ENCODE measurements around the gene RTP1.

DNA sequence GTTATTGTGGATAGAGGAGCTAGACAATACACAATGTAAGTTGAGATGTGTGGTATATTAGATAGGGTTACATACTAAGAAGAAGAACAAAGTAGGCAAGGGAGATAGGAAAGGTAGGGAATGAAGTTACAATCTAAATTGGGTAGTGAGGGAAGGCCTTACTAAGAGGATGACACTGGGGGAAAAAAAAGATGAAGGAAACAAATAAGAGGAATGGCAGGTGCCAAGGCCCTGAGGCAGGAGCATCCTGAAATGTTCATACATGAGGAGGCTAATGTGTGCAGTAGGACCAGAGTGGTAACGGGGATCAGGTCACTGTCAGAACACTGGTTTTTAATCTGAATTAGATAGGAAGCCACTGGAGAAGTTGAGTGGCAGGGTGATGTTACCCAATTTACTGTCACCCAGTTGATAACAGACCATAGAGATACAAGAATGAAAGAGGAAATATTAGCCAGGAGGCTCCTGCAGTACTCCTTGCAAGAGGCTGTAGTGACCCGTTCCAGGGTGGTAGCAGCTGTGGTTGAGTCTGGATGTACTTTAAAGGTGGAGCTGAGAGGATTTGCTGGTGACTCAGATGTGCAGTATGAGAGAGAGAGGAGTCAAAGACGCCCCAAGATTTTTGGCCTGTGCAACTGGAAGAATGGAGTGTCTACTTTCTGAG, 14.4 kb downstream of the RTP1 start:
- TF ChIP-seq, protein P1, sequence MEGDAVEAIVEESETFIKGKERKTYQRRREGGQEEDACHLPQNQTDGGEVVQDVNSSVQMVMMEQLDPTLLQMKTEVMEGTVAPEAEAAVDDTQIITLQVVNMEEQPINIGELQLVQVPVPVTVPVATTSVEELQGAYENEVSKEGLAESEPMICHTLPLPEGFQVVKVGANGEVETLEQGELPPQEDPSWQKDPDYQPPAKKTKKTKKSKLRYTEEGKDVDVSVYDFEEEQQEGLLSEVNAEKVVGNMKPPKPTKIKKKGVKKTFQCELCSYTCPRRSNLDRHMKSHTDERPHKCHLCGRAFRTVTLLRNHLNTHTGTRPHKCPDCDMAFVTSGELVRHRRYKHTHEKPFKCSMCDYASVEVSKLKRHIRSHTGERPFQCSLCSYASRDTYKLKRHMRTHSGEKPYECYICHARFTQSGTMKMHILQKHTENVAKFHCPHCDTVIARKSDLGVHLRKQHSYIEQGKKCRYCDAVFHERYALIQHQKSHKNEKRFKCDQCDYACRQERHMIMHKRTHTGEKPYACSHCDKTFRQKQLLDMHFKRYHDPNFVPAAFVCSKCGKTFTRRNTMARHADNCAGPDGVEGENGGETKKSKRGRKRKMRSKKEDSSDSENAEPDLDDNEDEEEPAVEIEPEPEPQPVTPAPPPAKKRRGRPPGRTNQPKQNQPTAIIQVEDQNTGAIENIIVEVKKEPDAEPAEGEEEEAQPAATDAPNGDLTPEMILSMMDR (IDR thresholded peaks at IDR 0.05 in 8 of 11, conservative IDR thresholded peaks at IDR 0.05 in 3 of 11), result no peak
- TF ChIP-seq POLR2A (IDR thresholded peaks at IDR 0.05), result no peak
- no peak for TF ChIP-seq POLR2AphosphoS5 (IDR thresholded peaks at IDR 0.05)

Measured in spleen (tissue), 7 donors.